WTC11 (cell line): ENCODE data around the gene NEO1. TPM values are rescaled to one million over a fixed set of nuclear protein-coding genes. Genes with fewer than 3 reads are reported as not detected.

ENCODE experiments used
- ATAC-seq: fragments of 200-7000 bp; cut with Tn5 transposase; 2 replicates; pipeline ENCODE4 v1.10.0; 2021; ENCODE audit warnings: mild to moderate bottlenecking, moderate library complexity
- CTCF ChIA-PET: fragments of 300-600 bp; sonication (Branson Sonifier 250); formaldehyde crosslinking; loops from one replicate; lab custom pipeline; 2021; ENCODE audit warnings: antibody characterized with exemption; lab: Charles Lee
- POLR2A ChIA-PET: fragments of 350-600 bp; sonication (Branson Sonifier 250); formaldehyde crosslinking; loops from one replicate; lab custom pipeline; 2021; ENCODE audit warnings: antibody characterized with exemption; lab: Charles Lee
- DNase-seq: peaks from one replicate; pipeline ENCODE4 v3.0.0; 2021; ENCODE audit warnings: low spot score
- H3K27ac Mint-ChIP-seq: 2 replicates; pipeline ENCODE4 v1.8.0; 2021; ENCODE audit warnings: mixed read lengths
- H3K27me3 Mint-ChIP-seq: 2 replicates; pipeline ENCODE4 v1.8.0; 2021; ENCODE audit warnings: low read depth, mild to moderate bottlenecking, moderate library complexity, mixed read lengths
- H3K36me3 Mint-ChIP-seq: 2 replicates; pipeline ENCODE4 v1.8.0; 2021; ENCODE audit warnings: mixed read lengths
- H3K4me1 Mint-ChIP-seq: 2 replicates; pipeline ENCODE4 v1.8.0; 2022; ENCODE audit warnings: mixed read lengths
- H3K4me3 Mint-ChIP-seq: 2 replicates; pipeline ENCODE4 v1.8.0; 2021; ENCODE audit warnings: mild to moderate bottlenecking, moderate library complexity, mixed read lengths
- H3K9me3 Mint-ChIP-seq: 2 replicates; pipeline ENCODE4 v1.8.0; 2021; ENCODE audit warnings: mixed read lengths
- ATF2 ChIP-seq: sonication (generic); formaldehyde crosslinking; IDR thresholded peaks from 2 replicates; pipeline ENCODE4 v1.8.1; 2022; ENCODE audit warnings: low read depth, missing genetic modification reagents, borderline replicate concordance
- ATF3 ChIP-seq: sonication (generic); formaldehyde crosslinking; conservative IDR thresholded peaks from 2 replicates; pipeline ENCODE4 v1.8.1; 2022; ENCODE audit warnings: mild to moderate bottlenecking, missing genetic modification reagents
- CBFB ChIP-seq: sonication (generic); formaldehyde crosslinking; IDR thresholded peaks from 2 replicates; pipeline ENCODE4 v1.8.1; 2022; ENCODE audit warnings: mild to moderate bottlenecking, low read depth, missing genetic modification reagents
- CTCF ChIP-seq: fragments of 200-600 bp; IDR thresholded peaks from 2 replicates; pipeline ENCODE4 v1.8.0; 2022; ENCODE audit warnings: antibody characterized with exemption
- FOXK1 ChIP-seq: sonication (generic); formaldehyde crosslinking; IDR thresholded peaks from 2 replicates; pipeline ENCODE4 v1.8.0; 2022; ENCODE audit warnings: mild to moderate bottlenecking, moderate library complexity, missing genetic modification reagents
- HMGA2 ChIP-seq: fragments of 250-450 bp; sonication (Bioruptor Pico); IDR thresholded peaks from 2 replicates; pipeline ENCODE4 v1.4.0; 2021; ENCODE audit warnings: mild to moderate bottlenecking, moderate library complexity
- HMGXB4 ChIP-seq: sonication (generic); formaldehyde crosslinking; IDR thresholded peaks from 2 replicates; pipeline ENCODE4 v1.8.1; 2023; ENCODE audit warnings: mild to moderate bottlenecking, moderate library complexity, missing genetic modification reagents
- IRF1 ChIP-seq: sonication (generic); formaldehyde crosslinking; IDR thresholded peaks from 2 replicates; pipeline ENCODE4 v1.8.0; 2023; ENCODE audit warnings: missing genetic modification reagents
- IRF2 ChIP-seq: sonication (generic); formaldehyde crosslinking; IDR thresholded peaks from 2 replicates; pipeline ENCODE4 v1.8.0; 2022; ENCODE audit warnings: low read depth, missing genetic modification reagents, borderline replicate concordance
- JUN ChIP-seq: sonication (generic); formaldehyde crosslinking; IDR thresholded peaks from 2 replicates; pipeline ENCODE4 v1.8.0; 2023; ENCODE audit warnings: mild to moderate bottlenecking, missing genetic modification reagents
- MYBL2 ChIP-seq: sonication (generic); formaldehyde crosslinking; IDR thresholded peaks from 2 replicates; pipeline ENCODE4 v1.8.1; 2023; ENCODE audit warnings: mild to moderate bottlenecking, moderate library complexity, missing genetic modification reagents
- TCF7 ChIP-seq: sonication (generic); formaldehyde crosslinking; IDR thresholded peaks from 2 replicates; pipeline ENCODE4 v1.8.0; 2022; ENCODE audit warnings: mild to moderate bottlenecking, low read depth, missing genetic modification reagents, moderate library complexity
- TP53 ChIP-seq: sonication (generic); formaldehyde crosslinking; IDR thresholded peaks from 2 replicates; pipeline ENCODE4 v1.8.1; 2023; ENCODE audit warnings: mild to moderate bottlenecking, missing genetic modification reagents
- USF1 ChIP-seq: sonication (generic); formaldehyde crosslinking; IDR thresholded peaks from 2 replicates; pipeline ENCODE4 v1.8.0; 2022; ENCODE audit warnings: mild to moderate bottlenecking, missing genetic modification reagents
- USF2 ChIP-seq: sonication (generic); formaldehyde crosslinking; IDR thresholded peaks from 2 replicates; pipeline ENCODE4 v1.8.1; 2023; ENCODE audit warnings: mild to moderate bottlenecking, missing genetic modification reagents, moderate library complexity
- ZMAT4 ChIP-seq: fragments of 250-450 bp; sonication (Bioruptor Pico); IDR thresholded peaks from 2 replicates; pipeline ENCODE4 v1.9.0; 2021; ENCODE audit warnings: mild to moderate bottlenecking
- ZNF138 ChIP-seq: sonication (generic); formaldehyde crosslinking; conservative IDR thresholded peaks from 2 replicates; pipeline ENCODE4 v1.8.1; 2022; ENCODE audit warnings: mild to moderate bottlenecking, moderate library complexity, missing genetic modification reagents
- ZNF281 ChIP-seq: sonication (generic); formaldehyde crosslinking; IDR thresholded peaks from 2 replicates; pipeline ENCODE4 v1.8.0; 2023; ENCODE audit warnings: mild to moderate bottlenecking, missing genetic modification reagents
- total RNA-seq: library from RNA; stranded (reverse); gene quantifications from 3 replicates; pipeline ENCODE4 v1.2.3, GENCODE V29; 2021

The NEO1 gene
- total RNA-seq, 1 experiment from 2014 or later, result 37.1 TPM

- H3K27ac Mint-ChIP-seq, result no peak overlapping the region; the same call in 1 of the 2 replicates
- no peaks in the 10 kb centered on the region for H3K9me3 Mint-ChIP-seq
- peak; percentile 75 for DNase-seq
- ChIA-PET POLR2A (interaction anchor here (0.6 kb wide), 1 partner anchor 366 kb away, joined by 6 read pairs; no protein-coding TSS in a partner anchor), CTCF (interaction anchor here (0.5 to 4.3 kb wide), 41 partner anchors 11 to 595 kb away, joined by 3 to 55 read pairs (median 4); no protein-coding TSS in a partner anchor)
- ATAC-seq, result peak; percentile 92
- TF ChIP-seq CBFB (CRISPR knock-in tag) (no peak), CTCF (peak; percentile 62)
- H3K27me3 Mint-ChIP-seq, result no peaks in the 10 kb centered on the region
- H3K4me1 Mint-ChIP-seq, result peaks cover 5% of the 10 kb centered on the region; the same call in 1 of the 2 replicates
- peaks cover 20% of the 10 kb centered on the region for H3K36me3 Mint-ChIP-seq
- no peak overlapping the region for H3K4me3 Mint-ChIP-seq
Measured at GRCh38 chr15:73265536-73266153, 213.4 kb downstream of the NEO1 start.

GRCh38 chr15:73268457-73268856, 216.2 kb downstream of the NEO1 start:
- Mint-ChIP-seq H3K27me3 (no peaks in the 10 kb centered on the region), H3K36me3 (peaks cover 13% of the 10 kb centered on the region), H3K4me3 (no peak overlapping the region), H3K4me1 (peaks cover 8% of the 10 kb centered on the region; the same call in 1 of the 2 replicates), H3K9me3 (no peaks in the 10 kb centered on the region), H3K27ac (no peak overlapping the region)
- DNase-seq (no peak), ATAC-seq (no peak)
- CTCF ChIA-PET, result interaction anchor here (1.3 kb wide), 1 partner anchor 28 kb away, joined by 6 read pairs; no protein-coding TSS in a partner anchor
- POLR2A ChIA-PET, result no interaction called here
- TF ChIP-seq ZNF138 (CRISPR knock-in tag), result no peak
- TF ChIP-seq TCF7 (CRISPR knock-in tag), result no peak
- no peak for TF ChIP-seq IRF2 (CRISPR knock-in tag)
- no peak for TF ChIP-seq HMGA2 (CRISPR knock-in tag)
- no peak for TF ChIP-seq ZMAT4 (CRISPR knock-in tag)
- no peak for TF ChIP-seq FOXK1 (CRISPR knock-in tag)
- TF ChIP-seq MYBL2 (CRISPR knock-in tag), result no peak
- no peak for TF ChIP-seq IRF1 (CRISPR knock-in tag)
- no peak for TF ChIP-seq HMGXB4 (CRISPR knock-in tag)

GRCh38 chr15:73270366-73271097, 218.3 kb downstream of the NEO1 start:
- CTCF ChIA-PET, result no interaction called here
- no peaks in the 10 kb centered on the region for H3K9me3 Mint-ChIP-seq
- TF ChIP-seq TP53 (CRISPR knock-in tag) (no peak), USF1 (no peak), ATF2 (no peak), USF2 (CRISPR knock-in tag) (no peak), ATF3 (no peak), JUN (CRISPR knock-in tag) (no peak), ZNF281 (CRISPR knock-in tag) (no peak)

More at GRCh38 chr15:73270366-73271097, 218.3 kb downstream of the NEO1 start:
- ATAC-seq (no peak), DNase-seq (no peak)
- peaks cover 3% of the 10 kb centered on the region; the same call in 1 of the 2 replicates for H3K4me1 Mint-ChIP-seq
- POLR2A ChIA-PET, result no interaction called here
- H3K36me3 Mint-ChIP-seq, result peaks cover 13% of the 10 kb centered on the region
- no peaks in the 10 kb centered on the region for H3K27me3 Mint-ChIP-seq
- no peak overlapping the region for H3K4me3 Mint-ChIP-seq
- H3K27ac Mint-ChIP-seq, result no peak overlapping the region
